ENCODE results near the gene IGLL5.

DNA sequence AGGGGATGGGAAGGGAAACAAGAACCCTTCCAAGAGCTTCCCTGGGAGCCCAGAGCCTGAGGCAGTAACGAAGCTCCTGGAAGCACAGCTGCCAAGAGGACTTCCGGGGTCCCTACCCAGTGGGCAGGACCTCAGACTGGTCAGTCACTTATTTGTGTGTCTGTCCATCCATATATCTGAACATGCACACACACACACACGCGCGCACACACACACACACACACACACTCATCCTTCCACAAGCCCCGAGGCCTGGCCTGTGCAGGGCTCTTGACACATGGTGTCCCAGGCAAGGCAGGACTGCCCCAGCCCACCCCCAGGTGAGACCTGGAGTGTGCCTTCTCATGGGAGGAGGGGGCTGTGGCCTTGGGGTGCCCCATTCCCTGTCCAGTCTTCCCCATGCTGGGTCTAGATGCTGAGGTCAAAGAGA is 44.9 kb downstream of the IGLL5 start:
- TF ChIP-seq, protein P1, sequence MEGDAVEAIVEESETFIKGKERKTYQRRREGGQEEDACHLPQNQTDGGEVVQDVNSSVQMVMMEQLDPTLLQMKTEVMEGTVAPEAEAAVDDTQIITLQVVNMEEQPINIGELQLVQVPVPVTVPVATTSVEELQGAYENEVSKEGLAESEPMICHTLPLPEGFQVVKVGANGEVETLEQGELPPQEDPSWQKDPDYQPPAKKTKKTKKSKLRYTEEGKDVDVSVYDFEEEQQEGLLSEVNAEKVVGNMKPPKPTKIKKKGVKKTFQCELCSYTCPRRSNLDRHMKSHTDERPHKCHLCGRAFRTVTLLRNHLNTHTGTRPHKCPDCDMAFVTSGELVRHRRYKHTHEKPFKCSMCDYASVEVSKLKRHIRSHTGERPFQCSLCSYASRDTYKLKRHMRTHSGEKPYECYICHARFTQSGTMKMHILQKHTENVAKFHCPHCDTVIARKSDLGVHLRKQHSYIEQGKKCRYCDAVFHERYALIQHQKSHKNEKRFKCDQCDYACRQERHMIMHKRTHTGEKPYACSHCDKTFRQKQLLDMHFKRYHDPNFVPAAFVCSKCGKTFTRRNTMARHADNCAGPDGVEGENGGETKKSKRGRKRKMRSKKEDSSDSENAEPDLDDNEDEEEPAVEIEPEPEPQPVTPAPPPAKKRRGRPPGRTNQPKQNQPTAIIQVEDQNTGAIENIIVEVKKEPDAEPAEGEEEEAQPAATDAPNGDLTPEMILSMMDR (IDR thresholded peaks at IDR 0.05): no peak
- TF ChIP-seq POLR2A (IDR thresholded peaks at IDR 0.05) (no peak), POLR2AphosphoS5 (IDR thresholded peaks at IDR 0.05) (no peak)
